Adrenal gland (tissue), 12 donors: ENCODE data around the gene JADE3. TPM values are rescaled to one million over a fixed set of nuclear protein-coding genes. Genes with fewer than 3 reads are reported as not detected.

Source experiments
- DNase-seq, 7 donors: peaks; one replicate each; pipeline ENCODE4 v3.0.0-alpha.2; 2019 to 2020
- H3K27ac ChIP-seq, 5 donors: fragments of 200-600 bp; sonication (generic) in 4 of 5; 1 replicate in 3 of 5; 2 replicates in 2 of 5; pipeline versions ENCODE4 v1.5.1 to v1.8.0; 2016 to 2020; ENCODE audit warnings: mild to moderate bottlenecking in 1 of 5
- H3K27me3 ChIP-seq: fragments of 200-600 bp; 2 replicates; pipeline ENCODE4 v1.8.0; 2021
- H3K36me3 ChIP-seq, 2 donors: fragments of 200-600 bp; replicated peaks in 1 of 2; 1 replicate in 1 of 2; 2 replicates in 1 of 2; pipeline versions ENCODE4 v1.5.1 to v1.8.0; 2018 to 2022
- H3K4me1 ChIP-seq, 2 donors: fragments of 200-600 bp; replicated peaks in 1 of 2; 1 replicate in 1 of 2; 2 replicates in 1 of 2; pipeline versions ENCODE4 v1.5.1 to v1.8.0; 2018 to 2021
- H3K4me3 ChIP-seq, 4 donors: fragments of 200-600 bp; sonication (generic) in 3 of 4; one replicate each; pipeline ENCODE4 v1.5.1; 2016 to 2018
- H3K9me3 ChIP-seq, 3 donors: fragments of 200-600 bp; sonication (generic) in 1 of 3; replicated peaks in 1 of 3; 1 replicate in 2 of 3; 2 replicates in 1 of 3; pipeline versions ENCODE4 v1.5.1 to v1.8.0; 2016 to 2021
- POLR2A ChIP-seq, 2 donors: fragments of 450-650 bp; IDR thresholded peaks; one replicate each; pipeline ENCODE4 v1.6.1; 2017; ENCODE audit warnings: antibody characterized with exemption in 2 of 2, mild to moderate bottlenecking in 2 of 2, moderate library complexity in 1 of 2
- WGBS, 4 donors: extraction: QIAGEN DNeasy Blood & Tissue Kit in 2 of 4; methylation state at CpG; one replicate each; pipeline versions ENCODE4 v1.1.5 to v1.1.7; 2013 to 2017; 5-methylcytosine and 5-hydroxymethylcytosine counted together
- intact Hi-C, 2 donors: fragments of 100-400 bp; cut with DNase I; formaldehyde crosslinking; loops; one replicate each; pipeline versions ENCODE4 v1.14.1 to v1.15.0; 2022 to 2023
- polyA plus RNA-seq, 3 donors: library from polyadenylated mRNA; stranded (reverse); fragments of 200-250 nt in 2 of 3; fragments of 350-450 nt in 1 of 3; fragmentation: Illumina TruSeq in 1 of 3; extraction: RNeasy Lipid Tissue Mini Kit (QIAGEN cat#74804) in 1 of 3; gene quantifications; one replicate each; pipeline ENCODE4 v1.2.3, GENCODE V29; 2013 to 2014
- total RNA-seq, 9 donors: library from RNA; depleted of rRNA in 4 of 9; stranded (reverse); fragments of >200 nt in 4 of 9; fragments of 120-200 nt in 1 of 9; fragmentation: NEBNext Ultra II Directional in 1 of 9; extraction: Animal tissue kit (Norgen Biotek cat#: 25700) in 1 of 9; gene quantifications; one replicate each; pipeline versions ENCODE4 v1.1.0 to v1.2.4, GENCODE V29; 2013 to 2023
- TF ChIP-seq, protein P1 (sequence below), 6 experiments: fragments of 450-650 bp in 4 of 6; fragments of 200-600 bp in 2 of 6; sonication (generic) in 1 of 6; IDR thresholded peaks; 1 replicate in 5 of 6; 2 replicates in 1 of 6; pipeline versions ENCODE4 v1.5.1 to v1.8.0; 2016 to 2021; ENCODE audit warnings: antibody characterized with exemption in 6 of 6, mild to moderate bottlenecking in 2 of 6, moderate library complexity in 1 of 6
- donor health status: healthy with polysubstance abuse.
- donor health status: Bipolar disorder and iron deficiency.
- donor health status: DM: yes; HTN: yes; CAD: no.
- donor health status: DM: no; HTN: no; CAD: no.
- donor health status: DM: no; HTN: no; CAD: no.
- donor health status: DM: yes; HTN: yes; CAD: no.

JADE3 gene
- total and polyA plus RNA-seq, 12 donors = 2.8 to 39.5 (median 19.0) TPM

DNA sequence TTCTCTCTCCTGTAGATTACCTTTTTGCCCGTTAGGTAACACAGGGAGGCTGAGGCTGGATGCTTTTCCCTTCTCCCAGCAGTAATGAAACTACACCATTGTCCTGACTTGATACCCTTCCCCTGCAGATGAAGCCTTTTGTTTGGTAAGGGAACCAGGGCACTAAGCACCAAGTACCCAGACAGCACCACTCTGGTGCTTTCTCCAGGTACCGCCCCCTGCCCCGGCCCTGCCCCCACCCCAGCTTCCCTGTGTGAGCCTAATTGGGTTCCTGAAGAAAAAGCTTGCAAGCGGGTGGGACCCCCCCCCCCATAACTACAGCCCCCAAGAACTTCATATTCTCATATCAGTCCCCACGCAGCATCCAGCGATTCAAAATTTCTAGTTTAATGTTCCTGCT is 79.8 kb downstream of the JADE3 start:
- DNase-seq = no peak
- H3K27me3 ChIP-seq = peaks cover 3% of the 10 kb centered on the region
- WGBS, 4 donors = 84 to 96% (median 89%) methylated on average over 4 to 6 of the region's 6 CpGs
- no peaks in the 10 kb centered on the region for H3K9me3 ChIP-seq
- TF ChIP-seq POLR2A (IDR thresholded peaks at IDR 0.05) = no peak
- TF ChIP-seq, protein P1, sequence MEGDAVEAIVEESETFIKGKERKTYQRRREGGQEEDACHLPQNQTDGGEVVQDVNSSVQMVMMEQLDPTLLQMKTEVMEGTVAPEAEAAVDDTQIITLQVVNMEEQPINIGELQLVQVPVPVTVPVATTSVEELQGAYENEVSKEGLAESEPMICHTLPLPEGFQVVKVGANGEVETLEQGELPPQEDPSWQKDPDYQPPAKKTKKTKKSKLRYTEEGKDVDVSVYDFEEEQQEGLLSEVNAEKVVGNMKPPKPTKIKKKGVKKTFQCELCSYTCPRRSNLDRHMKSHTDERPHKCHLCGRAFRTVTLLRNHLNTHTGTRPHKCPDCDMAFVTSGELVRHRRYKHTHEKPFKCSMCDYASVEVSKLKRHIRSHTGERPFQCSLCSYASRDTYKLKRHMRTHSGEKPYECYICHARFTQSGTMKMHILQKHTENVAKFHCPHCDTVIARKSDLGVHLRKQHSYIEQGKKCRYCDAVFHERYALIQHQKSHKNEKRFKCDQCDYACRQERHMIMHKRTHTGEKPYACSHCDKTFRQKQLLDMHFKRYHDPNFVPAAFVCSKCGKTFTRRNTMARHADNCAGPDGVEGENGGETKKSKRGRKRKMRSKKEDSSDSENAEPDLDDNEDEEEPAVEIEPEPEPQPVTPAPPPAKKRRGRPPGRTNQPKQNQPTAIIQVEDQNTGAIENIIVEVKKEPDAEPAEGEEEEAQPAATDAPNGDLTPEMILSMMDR (IDR thresholded peaks at IDR 0.05) = no peak
- H3K4me3 ChIP-seq = no peak overlapping the region
- H3K4me1 ChIP-seq = peaks cover 0 to 9% of the 10 kb centered on the region in 2 donors
- intact Hi-C loops = no loop called here
- no peaks in the 10 kb centered on the region for H3K36me3 ChIP-seq
- no peak overlapping the region for H3K27ac ChIP-seq

DNA sequence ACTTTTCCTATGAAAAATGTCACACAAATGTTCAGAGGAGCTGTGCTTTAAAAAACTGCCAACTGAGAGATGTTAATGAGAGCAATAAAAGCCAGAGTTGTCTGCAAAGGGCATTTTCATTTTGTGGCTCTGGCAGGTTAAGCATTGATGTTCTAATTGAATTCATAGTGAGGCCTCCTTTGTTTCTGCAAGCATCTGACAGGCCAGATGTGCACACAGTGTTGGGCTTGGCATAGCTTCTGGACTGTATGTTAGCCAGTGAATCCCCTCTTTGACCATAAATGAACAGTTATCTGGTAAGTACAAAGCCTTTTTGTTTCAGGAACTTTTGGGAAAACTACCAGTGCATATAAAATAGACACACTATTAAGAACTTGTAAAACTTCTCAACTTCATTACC is 81.9 kb downstream of the JADE3 start:
- Histone ChIP-seq H3K27ac (no peak overlapping the region), H3K4me1 (peaks cover 0 to 9% of the 10 kb centered on the region in 2 donors), H3K4me3 (no peak overlapping the region), H3K36me3 (no peaks in the 10 kb centered on the region), H3K27me3 (peaks cover 3% of the 10 kb centered on the region), H3K9me3 (no peaks in the 10 kb centered on the region)
- TF ChIP-seq, protein P1 (IDR thresholded peaks at IDR 0.05) = no peak
- TF ChIP-seq POLR2A (IDR thresholded peaks at IDR 0.05) = no peak
- DNase-seq = no peak
- intact Hi-C loops = no loop called here

DNA sequence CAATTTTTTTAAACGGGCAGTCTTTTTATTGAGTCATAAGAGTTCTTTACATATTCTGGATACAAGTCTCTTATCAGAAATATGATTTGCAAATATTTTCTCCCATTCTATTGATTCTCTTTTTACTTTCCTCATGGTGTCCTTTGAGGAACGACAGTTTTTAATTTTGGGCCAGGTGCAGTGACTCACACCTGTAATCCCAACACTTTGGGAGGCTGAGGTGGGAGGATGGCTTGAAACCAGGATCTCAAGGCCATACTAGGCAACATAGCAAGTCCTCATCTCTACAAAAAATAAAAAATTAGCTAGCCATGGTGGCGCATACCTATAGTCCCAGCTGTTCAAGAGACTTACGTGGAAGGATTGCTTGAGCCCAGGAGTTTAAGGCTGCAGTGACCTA is 99.9 kb downstream of the JADE3 start:
- intact Hi-C loops = no loop called here
- Histone ChIP-seq H3K9me3 (no peaks in the 10 kb centered on the region), H3K4me1 (no peaks in the 10 kb centered on the region), H3K27me3 (no peaks in the 10 kb centered on the region), H3K4me3 (no peak overlapping the region), H3K27ac (no peak overlapping the region), H3K36me3 (no peaks in the 10 kb centered on the region)
- 79 to 96% (median 93%) methylated on average over 4 of the region's 4 CpGs for WGBS, 4 donors
- no peak for TF ChIP-seq POLR2A (IDR thresholded peaks at IDR 0.05)
- no peak for DNase-seq

DNA sequence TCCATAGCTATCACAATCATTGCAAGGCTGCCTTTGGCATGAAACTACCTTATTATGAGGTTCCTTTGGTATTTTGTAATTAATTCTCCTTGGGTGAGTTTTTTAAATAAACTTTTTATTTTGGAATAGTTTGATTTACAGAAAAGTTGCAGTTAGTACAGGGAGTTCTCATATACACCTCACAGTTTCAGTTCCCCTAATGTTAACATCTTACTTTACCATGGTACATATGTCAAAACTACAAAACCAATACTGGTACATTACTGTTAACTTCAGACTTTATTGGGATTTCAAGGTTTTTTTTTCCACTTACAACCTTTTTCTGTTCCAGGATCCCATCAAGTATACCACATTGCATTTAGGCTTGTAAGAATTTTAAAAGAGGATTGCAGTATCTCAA is 114.0 kb downstream of the JADE3 start:
- no peak overlapping the region for H3K27ac ChIP-seq
- H3K4me1 ChIP-seq = no peaks in the 10 kb centered on the region
- H3K4me3 ChIP-seq = no peak overlapping the region
- intact Hi-C loops = loop anchor here in 1 of 2 donors (10.0 kb wide), 1 partner anchor 111 kb away; the partner anchor contains the start of gene JADE3
- H3K9me3 ChIP-seq = no peaks in the 10 kb centered on the region
- TF ChIP-seq POLR2A (IDR thresholded peaks at IDR 0.05) = no peak
- TF ChIP-seq, protein P1 (IDR thresholded peaks at IDR 0.05) = no peak
- no peaks in the 10 kb centered on the region for H3K36me3 ChIP-seq
- DNase-seq = no peak
- H3K27me3 ChIP-seq = no peaks in the 10 kb centered on the region

DNA sequence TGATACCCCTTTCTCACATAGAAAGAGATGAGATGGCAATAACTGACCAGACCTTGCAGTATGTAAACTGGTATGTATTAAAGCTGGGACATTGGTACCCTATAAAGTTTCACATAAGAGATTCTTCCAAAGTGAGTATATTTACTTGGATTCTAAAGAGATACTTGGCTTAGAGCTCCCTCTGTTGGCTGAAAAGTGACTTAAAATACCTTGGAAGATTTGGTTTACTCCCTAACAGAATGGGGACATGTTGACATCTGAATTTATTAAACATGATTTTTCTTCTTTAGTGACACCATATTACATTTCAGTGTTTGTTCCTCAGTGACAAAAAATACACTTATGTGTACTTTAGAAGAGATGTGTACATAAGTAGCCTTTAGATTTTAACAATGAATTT is 118.1 kb downstream of the JADE3 start:
- DNase-seq = peak in 4 of 7 donors; percentile 23 to 39 (median 34)
- H3K36me3 ChIP-seq = no peaks in the 10 kb centered on the region
- H3K9me3 ChIP-seq = no peaks in the 10 kb centered on the region
- H3K27me3 ChIP-seq = no peaks in the 10 kb centered on the region
- H3K27ac ChIP-seq = no peak overlapping the region
- intact Hi-C loops = loop anchor here in 1 of 2 donors (5.0 to 10.0 kb wide), 2 partner anchors 64 to 128 kb away; no protein-coding TSS in a partner anchor
- no peak for TF ChIP-seq POLR2A (IDR thresholded peaks at IDR 0.05)
- TF ChIP-seq, protein P1 (IDR thresholded peaks at IDR 0.05) = peak; percentile 52 to 71 (median 55)
- H3K4me1 ChIP-seq = no peaks in the 10 kb centered on the region
- no peak overlapping the region for H3K4me3 ChIP-seq
